WTC11 (cell line): ENCODE results near the gene PFDN2. TPM values are rescaled to one million over a fixed set of nuclear protein-coding genes. Genes with fewer than 3 reads are reported as not detected.

ENCODE experiments used
- ATAC-seq: fragments of 200-7000 bp; cut with Tn5 transposase; 2 replicates; pipeline ENCODE4 v1.10.0; 2021; ENCODE audit warnings: mild to moderate bottlenecking, moderate library complexity
- CTCF ChIA-PET: fragments of 300-600 bp; sonication (Branson Sonifier 250); formaldehyde crosslinking; loops from one replicate; lab custom pipeline; 2021; ENCODE audit warnings: antibody characterized with exemption; lab: Charles Lee
- POLR2A ChIA-PET: fragments of 350-600 bp; sonication (Branson Sonifier 250); formaldehyde crosslinking; loops from one replicate; lab custom pipeline; 2021; ENCODE audit warnings: antibody characterized with exemption; lab: Charles Lee
- DNase-seq: peaks from one replicate; pipeline ENCODE4 v3.0.0; 2021; ENCODE audit warnings: low spot score
- H3K27ac Mint-ChIP-seq: 2 replicates; pipeline ENCODE4 v1.8.0; 2021; ENCODE audit warnings: mixed read lengths
- H3K27me3 Mint-ChIP-seq: 2 replicates; pipeline ENCODE4 v1.8.0; 2021; ENCODE audit warnings: low read depth, mild to moderate bottlenecking, moderate library complexity, mixed read lengths
- H3K36me3 Mint-ChIP-seq: 2 replicates; pipeline ENCODE4 v1.8.0; 2021; ENCODE audit warnings: mixed read lengths
- H3K4me1 Mint-ChIP-seq: 2 replicates; pipeline ENCODE4 v1.8.0; 2022; ENCODE audit warnings: mixed read lengths
- H3K4me3 Mint-ChIP-seq: 2 replicates; pipeline ENCODE4 v1.8.0; 2021; ENCODE audit warnings: mild to moderate bottlenecking, moderate library complexity, mixed read lengths
- H3K9me3 Mint-ChIP-seq: 2 replicates; pipeline ENCODE4 v1.8.0; 2021; ENCODE audit warnings: mixed read lengths
- ARID4B ChIP-seq: sonication (generic); formaldehyde crosslinking; IDR thresholded peaks from 2 replicates; pipeline ENCODE4 v1.8.0; 2023; ENCODE audit warnings: missing genetic modification reagents, mild to moderate bottlenecking, borderline replicate concordance
- ATF1 ChIP-seq: sonication (generic); formaldehyde crosslinking; IDR thresholded peaks from 2 replicates; pipeline ENCODE4 v1.8.1; 2023; ENCODE audit warnings: mild to moderate bottlenecking, moderate library complexity, missing genetic modification reagents
- ATF6 ChIP-seq: sonication (generic); formaldehyde crosslinking; IDR thresholded peaks from 2 replicates; pipeline ENCODE4 v1.8.1; 2023; ENCODE audit warnings: mild to moderate bottlenecking, missing genetic modification reagents
- ESRRA ChIP-seq: sonication (generic); formaldehyde crosslinking; IDR thresholded peaks from 2 replicates; pipeline ENCODE4 v1.8.1; 2022; ENCODE audit warnings: mild to moderate bottlenecking, missing genetic modification reagents, borderline replicate concordance
- FOXP1 ChIP-seq: sonication (generic); formaldehyde crosslinking; IDR thresholded peaks from 2 replicates; pipeline ENCODE4 v1.8.0; 2022; ENCODE audit warnings: missing genetic modification reagents, mild to moderate bottlenecking, moderate library complexity, borderline replicate concordance
- OVOL2 ChIP-seq: fragments of 250-450 bp; sonication (Bioruptor Pico); IDR thresholded peaks from 2 replicates; pipeline ENCODE4 v1.9.0; 2021; ENCODE audit warnings: mild to moderate bottlenecking, borderline replicate concordance
- PREB ChIP-seq: sonication (generic); formaldehyde crosslinking; IDR thresholded peaks from 2 replicates; pipeline ENCODE4 v1.8.1; 2022; ENCODE audit warnings: mild to moderate bottlenecking, missing genetic modification reagents, moderate library complexity, borderline replicate concordance
- RELA ChIP-seq: sonication (generic); formaldehyde crosslinking; IDR thresholded peaks from 2 replicates; pipeline ENCODE4 v1.8.1; 2022; ENCODE audit warnings: missing genetic modification reagents, mild to moderate bottlenecking, borderline replicate concordance
- SOX15 ChIP-seq: fragments of 250-450 bp; sonication (Bioruptor Pico); IDR thresholded peaks from 2 replicates; pipeline ENCODE4 v1.9.0; 2021; ENCODE audit warnings: mild to moderate bottlenecking
- TCF7 ChIP-seq: sonication (generic); formaldehyde crosslinking; IDR thresholded peaks from 2 replicates; pipeline ENCODE4 v1.8.0; 2022; ENCODE audit warnings: mild to moderate bottlenecking, low read depth, missing genetic modification reagents, moderate library complexity
- TP53 ChIP-seq: sonication (generic); formaldehyde crosslinking; IDR thresholded peaks from 2 replicates; pipeline ENCODE4 v1.8.1; 2023; ENCODE audit warnings: mild to moderate bottlenecking, missing genetic modification reagents
- USF2 ChIP-seq: sonication (generic); formaldehyde crosslinking; IDR thresholded peaks from 2 replicates; pipeline ENCODE4 v1.8.1; 2023; ENCODE audit warnings: mild to moderate bottlenecking, missing genetic modification reagents, moderate library complexity
- ZBTB43 ChIP-seq: sonication (generic); formaldehyde crosslinking; IDR thresholded peaks from 2 replicates; pipeline ENCODE4 v1.8.1; 2023; ENCODE audit warnings: mild to moderate bottlenecking, missing genetic modification reagents
- ZNF396 ChIP-seq: fragments of 250-450 bp; sonication (Bioruptor Pico); IDR thresholded peaks from 2 replicates; pipeline ENCODE4 v1.8.0; 2021; ENCODE audit warnings: mild to moderate bottlenecking, moderate library complexity, borderline replicate concordance
- ZNF423 ChIP-seq: fragments of 250-450 bp; sonication (Bioruptor Pico); IDR thresholded peaks from 2 replicates; pipeline ENCODE4 v2.1.2; 2022; ENCODE audit warnings: mild to moderate bottlenecking, moderate library complexity
- ZNF512 ChIP-seq: sonication (generic); formaldehyde crosslinking; IDR thresholded peaks from 2 replicates; pipeline ENCODE4 v1.8.1; 2022; ENCODE audit warnings: missing genetic modification reagents, borderline replicate concordance
- total RNA-seq: library from RNA; stranded (reverse); gene quantifications from 3 replicates; pipeline ENCODE4 v1.2.3, GENCODE V29; 2021
- TF ChIP-seq, protein P1 (sequence below): sonication (generic); formaldehyde crosslinking; IDR thresholded peaks from 2 replicates; pipeline ENCODE4 v1.8.1; 2023; ENCODE audit warnings: mild to moderate bottlenecking, moderate library complexity, missing genetic modification reagents

The PFDN2 gene
- total RNA-seq, 1 experiment from 2014 or later, result 92.6 TPM

GRCh38 chr1:161083748-161084596, 33.9 kb downstream of the PFDN2 start:
- ChIA-PET POLR2A (interaction anchor here (0.6 kb wide), 1 partner anchor 206 kb away, joined by 3 read pairs; no protein-coding TSS in a partner anchor), CTCF (interaction anchor here (0.5 to 4.0 kb wide), 5 partner anchors 12 to 94 kb away, joined by 3 to 24 read pairs (median 6); partner anchors contain the start of genes F11R and KLHDC9)
- DNase-seq, result no peak
- Mint-ChIP-seq H3K9me3 (no peaks in the 10 kb centered on the region), H3K27me3 (no peaks in the 10 kb centered on the region; the same call in 1 of the 2 replicates), H3K27ac (no peak overlapping the region), H3K4me3 (no peak overlapping the region), H3K4me1 (peaks cover 43% of the 10 kb centered on the region), H3K36me3 (no peaks in the 10 kb centered on the region)
- no peak for ATAC-seq
- no peak for TF ChIP-seq TP53 (CRISPR knock-in tag)
- no peak for TF ChIP-seq ZNF423 (CRISPR knock-in tag)
- no peak for TF ChIP-seq TCF7 (CRISPR knock-in tag)
- no peak for TF ChIP-seq FOXP1
- TF ChIP-seq ZNF512, result no peak
- no peak for TF ChIP-seq USF2 (CRISPR knock-in tag)
- TF ChIP-seq ATF6 (CRISPR knock-in tag), result no peak
- no peak for TF ChIP-seq SOX15 (CRISPR knock-in tag)
- no peak for TF ChIP-seq PREB (CRISPR knock-in tag)
- TF ChIP-seq ZBTB43 (CRISPR knock-in tag), result no peak
- TF ChIP-seq, protein P1, sequence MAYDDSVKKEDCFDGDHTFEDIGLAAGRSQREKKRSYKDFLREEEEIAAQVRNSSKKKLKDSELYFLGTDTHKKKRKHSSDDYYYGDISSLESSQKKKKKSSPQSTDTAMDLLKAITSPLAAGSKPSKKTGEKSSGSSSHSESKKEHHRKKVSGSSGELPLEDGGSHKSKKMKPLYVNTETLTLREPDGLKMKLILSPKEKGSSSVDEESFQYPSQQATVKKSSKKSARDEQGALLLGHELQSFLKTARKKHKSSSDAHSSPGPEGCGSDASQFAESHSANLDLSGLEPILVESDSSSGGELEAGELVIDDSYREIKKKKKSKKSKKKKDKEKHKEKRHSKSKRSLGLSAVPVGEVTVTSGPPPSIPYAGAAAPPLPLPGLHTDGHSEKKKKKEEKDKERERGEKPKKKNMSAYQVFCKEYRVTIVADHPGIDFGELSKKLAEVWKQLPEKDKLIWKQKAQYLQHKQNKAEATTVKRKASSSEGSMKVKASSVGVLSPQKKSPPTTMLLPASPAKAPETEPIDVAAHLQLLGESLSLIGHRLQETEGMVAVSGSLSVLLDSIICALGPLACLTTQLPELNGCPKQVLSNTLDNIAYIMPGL (CRISPR knock-in tag), result no peak
- no peak for TF ChIP-seq ZNF396
- no peak for TF ChIP-seq ESRRA (CRISPR knock-in tag)
- TF ChIP-seq RELA (CRISPR knock-in tag), result no peak
- no peak for TF ChIP-seq ARID4B (CRISPR knock-in tag)
- TF ChIP-seq ATF1 (CRISPR knock-in tag), result no peak
- TF ChIP-seq OVOL2, result no peak
